OCI-LY3 (cell line): ENCODE results near the gene CAPN7.

Experiments used
- EZH2phosphoT487 ChIP-seq: fragments of 200-600 bp; shearing (Covaris generic); IDR thresholded peaks from 2 replicates; pipeline ENCODE4 v1.6.1; 2018; ENCODE audit warnings: antibody characterized with exemption, mixed run types, low read depth
- TF ChIP-seq, protein P1 (sequence below): fragments of 200-600, 300-600 bp; sonication (generic); IDR thresholded peaks from 2 replicates; pipeline ENCODE4 v1.5.1; 2014; ENCODE audit warnings: antibody characterized with exemption, low read length, low read depth

DNA sequence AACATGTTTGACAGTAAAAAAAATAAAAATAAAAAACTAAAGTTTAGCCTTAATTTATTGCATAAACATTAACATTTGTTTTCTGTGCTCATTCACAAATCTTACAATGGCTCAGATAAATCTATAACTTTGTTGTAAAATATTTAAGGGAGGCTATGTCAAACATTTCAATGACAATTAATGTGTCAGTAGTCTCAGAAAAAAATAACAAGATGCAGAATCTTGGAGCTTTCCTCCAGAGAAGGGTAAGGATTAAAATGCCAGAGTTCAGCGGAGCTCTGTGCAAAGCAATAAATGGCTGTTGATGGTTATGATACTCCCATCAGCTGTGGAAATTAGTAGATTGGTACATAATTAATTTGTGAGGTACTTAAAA lies 20.0 kb upstream of the CAPN7 start:
- TF ChIP-seq, protein P1, sequence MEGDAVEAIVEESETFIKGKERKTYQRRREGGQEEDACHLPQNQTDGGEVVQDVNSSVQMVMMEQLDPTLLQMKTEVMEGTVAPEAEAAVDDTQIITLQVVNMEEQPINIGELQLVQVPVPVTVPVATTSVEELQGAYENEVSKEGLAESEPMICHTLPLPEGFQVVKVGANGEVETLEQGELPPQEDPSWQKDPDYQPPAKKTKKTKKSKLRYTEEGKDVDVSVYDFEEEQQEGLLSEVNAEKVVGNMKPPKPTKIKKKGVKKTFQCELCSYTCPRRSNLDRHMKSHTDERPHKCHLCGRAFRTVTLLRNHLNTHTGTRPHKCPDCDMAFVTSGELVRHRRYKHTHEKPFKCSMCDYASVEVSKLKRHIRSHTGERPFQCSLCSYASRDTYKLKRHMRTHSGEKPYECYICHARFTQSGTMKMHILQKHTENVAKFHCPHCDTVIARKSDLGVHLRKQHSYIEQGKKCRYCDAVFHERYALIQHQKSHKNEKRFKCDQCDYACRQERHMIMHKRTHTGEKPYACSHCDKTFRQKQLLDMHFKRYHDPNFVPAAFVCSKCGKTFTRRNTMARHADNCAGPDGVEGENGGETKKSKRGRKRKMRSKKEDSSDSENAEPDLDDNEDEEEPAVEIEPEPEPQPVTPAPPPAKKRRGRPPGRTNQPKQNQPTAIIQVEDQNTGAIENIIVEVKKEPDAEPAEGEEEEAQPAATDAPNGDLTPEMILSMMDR, result no peak
- TF ChIP-seq EZH2phosphoT487, result no peak
